Caki2 (cell line): ENCODE results near the gene ATP9B. TPM values are rescaled to one million over a fixed set of nuclear protein-coding genes. Genes with fewer than 3 reads are reported as not detected.
A peak's percentile ranks its signal among the peaks of the same experiment; 100 is the strongest.
"Not testable (repeated sequence)": the region's sequence is repeated elsewhere in the genome, so short reads cannot be mapped to it uniquely, and the experiment has no call there.

Experiments
- DNase-seq: peaks from one replicate; pipeline ENCODE4 v3.0.0-alpha.2; 2015; ENCODE audit warnings: low read depth
- in situ Hi-C: cut with HindIII; loops from 2 replicates; pipeline ENCODE4 v1.10.0; 2016; ENCODE audit warnings: low sequenced_read_pairs, low pct_unique_long_range_greater_than_20kb, mixed read lengths
- total RNA-seq: library from RNA; depleted of rRNA; stranded (reverse); fragments of >200 nt; shearing (Covaris generic); gene quantifications from 2 replicates; pipeline ENCODE4 v1.2.3, GENCODE V29; 2014; ENCODE audit warnings: low replicate concordance

Gene ATP9B
- total RNA-seq, 1 experiment from 2014 or later = 60.4 TPM

DNA sequence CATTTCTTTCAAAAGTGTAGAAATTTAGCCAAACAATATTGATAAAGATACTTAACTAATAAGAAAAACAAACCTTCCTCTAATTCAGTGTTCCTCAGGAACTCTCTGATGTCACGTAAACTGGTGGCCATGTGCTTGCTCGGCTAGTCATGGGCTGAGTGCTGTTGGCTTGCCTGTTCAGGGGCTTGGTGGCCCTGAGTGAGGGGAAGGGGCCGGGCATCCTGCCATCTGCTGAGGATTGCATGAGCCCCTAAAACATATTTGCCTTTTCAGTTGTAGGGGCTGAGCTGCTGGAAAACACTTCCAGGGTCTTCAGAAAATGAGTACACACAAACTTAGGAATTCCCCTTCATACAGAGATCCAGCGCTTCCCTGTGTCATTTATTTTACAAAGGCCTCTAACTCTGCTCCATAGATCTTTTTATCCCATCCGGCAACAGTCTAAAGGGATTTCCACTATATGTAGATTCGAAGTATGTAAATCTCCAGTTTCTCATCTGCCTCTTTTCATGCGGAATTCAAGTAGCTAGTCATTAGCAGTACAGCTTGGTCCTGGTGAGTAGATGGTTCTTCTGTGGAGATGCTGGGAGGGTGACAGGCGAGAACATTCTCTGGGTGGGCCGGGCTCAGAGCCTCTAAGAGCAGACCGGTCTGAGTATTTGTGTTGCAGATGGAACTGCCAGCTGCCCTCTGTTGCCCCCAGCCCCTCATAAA lies 306.4 kb downstream of the ATP9B start:
- no peak for DNase-seq
- in situ Hi-C loops = no loop called here

DNA sequence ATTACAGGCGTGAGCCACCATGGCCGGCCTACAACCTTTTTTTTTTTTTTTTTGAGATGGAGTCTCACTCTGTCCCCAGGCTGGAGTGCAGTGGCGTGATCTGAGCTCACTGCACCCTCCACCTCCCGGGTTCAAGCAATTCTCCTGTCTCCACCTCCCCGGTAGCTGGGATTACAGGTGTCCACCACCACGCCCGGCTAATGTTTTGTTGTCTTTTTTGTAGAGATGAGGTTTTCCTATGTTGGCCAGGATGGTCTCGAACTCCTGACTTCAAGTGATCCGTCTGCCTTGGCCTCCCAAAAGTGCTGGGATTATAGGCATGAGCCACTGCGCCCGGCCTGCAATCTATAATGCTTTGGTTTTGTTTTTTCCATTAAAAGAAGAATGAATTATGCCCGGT lies 307.5 kb downstream of the ATP9B start:
- DNase-seq, in situ Hi-C loops: not testable (repeated sequence)

DNA sequence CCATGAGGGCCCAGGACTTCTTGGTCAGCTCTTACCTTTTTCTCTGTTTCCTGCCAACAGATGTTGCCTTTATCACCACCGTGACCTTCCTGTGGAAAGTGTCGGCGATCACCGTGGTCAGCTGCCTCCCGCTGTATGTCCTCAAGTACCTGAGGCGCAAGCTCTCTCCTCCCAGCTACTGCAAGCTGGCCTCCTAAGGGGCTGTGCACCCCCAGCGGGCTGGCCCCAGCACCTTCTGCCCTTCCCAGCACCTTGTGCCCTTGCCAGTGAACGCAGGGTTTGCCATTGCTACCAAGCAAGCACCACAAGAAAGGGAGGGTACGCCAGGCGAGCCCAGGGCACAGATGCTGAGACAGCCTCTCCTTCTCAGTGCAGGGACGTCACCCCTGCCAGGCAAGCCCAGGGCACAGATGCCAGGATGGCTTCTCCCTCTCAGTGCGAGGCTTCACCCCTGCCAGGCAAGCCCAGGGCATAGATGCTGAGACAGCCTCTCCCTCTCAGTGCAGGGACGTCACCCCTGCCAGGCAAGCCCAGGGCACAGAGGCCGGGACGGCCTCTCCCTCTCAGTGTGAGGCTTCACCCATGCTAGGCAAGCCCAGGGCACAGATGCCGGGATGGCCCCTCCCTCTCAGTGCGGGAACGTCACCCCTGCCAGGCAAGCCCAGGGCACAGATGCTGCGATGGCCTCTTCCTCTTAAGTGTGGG lies 308.1 kb downstream of the ATP9B start:
- in situ Hi-C loops = no loop called here

DNA sequence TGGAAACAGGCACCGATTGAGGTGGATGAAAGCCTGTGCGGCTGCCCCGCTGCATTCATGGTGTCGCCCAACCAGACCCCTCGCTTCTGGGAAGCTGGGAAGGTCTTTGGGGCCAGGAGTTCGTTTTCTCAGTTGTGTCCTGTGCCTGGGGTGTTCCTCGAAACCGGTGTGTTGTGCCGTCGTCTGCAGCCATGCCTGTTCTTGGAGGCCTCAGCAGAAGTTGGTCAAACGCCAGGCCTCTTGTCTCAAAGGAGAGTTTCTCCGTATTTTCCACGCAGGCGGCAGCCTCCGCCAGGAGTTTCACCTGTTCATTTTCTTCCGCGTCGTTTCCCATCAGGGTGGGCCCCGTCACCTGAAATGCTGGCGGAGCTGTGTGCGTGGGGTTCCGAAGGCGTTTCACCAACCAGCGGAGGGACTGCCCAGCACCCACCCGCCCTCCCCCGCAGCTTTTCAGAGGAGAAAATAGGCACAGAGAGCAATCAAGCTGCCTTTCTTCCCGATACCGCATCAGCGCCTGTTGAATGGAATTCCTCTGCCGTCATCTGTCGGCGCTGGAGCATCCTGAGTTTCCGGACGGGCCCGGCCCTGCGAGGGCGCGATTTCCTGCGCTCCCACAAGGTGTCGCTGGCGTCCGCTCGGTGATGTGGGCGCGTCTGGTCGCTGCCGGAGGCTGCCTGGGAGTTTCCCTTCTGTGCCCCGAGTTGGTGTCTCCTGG lies 309.5 kb downstream of the ATP9B start:
- peak; percentile 61 for DNase-seq
- in situ Hi-C loops = no loop called here

More for the DNA sequence above, 308.1 kb downstream of the ATP9B start:
- DNase-seq = no peak

DNA sequence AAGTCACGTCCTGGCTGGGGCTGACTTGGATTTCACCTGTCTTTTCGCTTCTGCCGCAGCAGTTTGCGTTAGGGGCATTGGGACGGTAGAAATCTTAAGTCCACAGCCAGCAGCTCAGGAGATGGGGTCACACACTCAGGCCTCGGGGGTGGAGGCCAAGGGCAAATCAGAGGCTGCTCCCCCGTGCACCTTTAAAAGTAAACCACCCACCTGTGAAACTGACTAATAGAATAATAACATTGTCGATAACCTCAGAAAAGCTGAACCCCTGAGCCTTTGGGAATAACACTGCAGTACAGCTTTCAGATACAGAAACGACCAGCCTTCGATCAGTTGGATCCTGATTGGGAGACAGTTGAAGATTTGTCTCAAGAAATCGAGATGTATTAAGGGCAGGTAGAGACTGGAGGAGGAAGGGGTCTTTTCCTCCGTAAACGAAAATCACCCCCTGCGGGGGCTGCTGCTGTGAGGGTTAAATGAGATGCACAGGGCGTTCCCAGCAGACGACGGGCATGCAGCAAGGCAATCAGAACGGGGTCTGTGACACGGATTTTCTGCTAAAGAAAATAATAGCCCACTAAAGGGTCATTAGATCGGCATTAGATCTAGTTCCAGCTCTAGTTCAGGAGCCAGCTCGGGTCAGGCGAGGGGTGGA lies 310.2 kb downstream of the ATP9B start:
- DNase-seq = no peak
- in situ Hi-C loops = no loop called here

DNA sequence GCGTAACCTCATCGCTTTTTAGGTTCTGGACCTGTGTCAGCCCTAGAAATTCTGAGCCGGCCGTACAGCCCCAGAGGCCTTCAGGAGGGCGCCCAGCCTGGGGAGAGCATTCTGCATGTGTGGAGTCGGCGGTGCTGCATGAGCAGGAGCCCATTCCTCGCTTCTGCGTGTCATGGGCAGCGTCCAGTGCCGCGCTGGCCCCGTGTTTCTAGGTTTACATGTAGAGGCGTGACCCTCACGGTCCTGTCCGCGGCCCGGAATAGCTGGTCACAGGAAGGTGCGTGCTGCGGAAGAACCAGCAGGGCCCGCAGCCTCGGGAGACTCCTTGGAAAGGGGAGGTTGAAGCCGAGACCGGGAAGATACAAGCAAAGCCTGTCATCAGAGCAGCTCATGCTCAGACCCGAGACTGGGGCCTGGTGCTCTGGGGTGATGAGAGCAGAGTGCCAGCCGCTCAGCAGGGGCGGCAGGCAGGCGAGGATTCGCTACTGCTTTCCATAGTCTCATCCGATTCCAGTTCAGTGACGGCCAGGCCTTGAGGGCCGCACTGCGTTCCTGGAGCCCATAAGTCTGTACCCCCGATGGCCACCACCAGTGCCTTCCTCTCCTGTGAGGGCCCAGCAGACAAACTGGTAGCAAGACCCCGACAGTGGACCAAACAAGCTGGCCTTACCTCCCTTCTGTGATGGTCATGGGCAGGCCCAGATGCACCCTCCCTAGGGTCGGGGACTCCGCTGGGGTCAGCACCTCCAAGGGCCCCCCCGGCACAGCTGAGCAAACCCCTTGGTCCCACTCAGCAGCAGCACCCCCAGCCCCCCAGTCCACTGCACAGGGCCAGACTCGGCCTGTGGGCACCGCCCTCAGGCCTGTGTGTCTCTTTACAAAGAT lies 311.0 kb downstream of the ATP9B start:
- no peak for DNase-seq
- in situ Hi-C loops = no loop called here

DNA sequence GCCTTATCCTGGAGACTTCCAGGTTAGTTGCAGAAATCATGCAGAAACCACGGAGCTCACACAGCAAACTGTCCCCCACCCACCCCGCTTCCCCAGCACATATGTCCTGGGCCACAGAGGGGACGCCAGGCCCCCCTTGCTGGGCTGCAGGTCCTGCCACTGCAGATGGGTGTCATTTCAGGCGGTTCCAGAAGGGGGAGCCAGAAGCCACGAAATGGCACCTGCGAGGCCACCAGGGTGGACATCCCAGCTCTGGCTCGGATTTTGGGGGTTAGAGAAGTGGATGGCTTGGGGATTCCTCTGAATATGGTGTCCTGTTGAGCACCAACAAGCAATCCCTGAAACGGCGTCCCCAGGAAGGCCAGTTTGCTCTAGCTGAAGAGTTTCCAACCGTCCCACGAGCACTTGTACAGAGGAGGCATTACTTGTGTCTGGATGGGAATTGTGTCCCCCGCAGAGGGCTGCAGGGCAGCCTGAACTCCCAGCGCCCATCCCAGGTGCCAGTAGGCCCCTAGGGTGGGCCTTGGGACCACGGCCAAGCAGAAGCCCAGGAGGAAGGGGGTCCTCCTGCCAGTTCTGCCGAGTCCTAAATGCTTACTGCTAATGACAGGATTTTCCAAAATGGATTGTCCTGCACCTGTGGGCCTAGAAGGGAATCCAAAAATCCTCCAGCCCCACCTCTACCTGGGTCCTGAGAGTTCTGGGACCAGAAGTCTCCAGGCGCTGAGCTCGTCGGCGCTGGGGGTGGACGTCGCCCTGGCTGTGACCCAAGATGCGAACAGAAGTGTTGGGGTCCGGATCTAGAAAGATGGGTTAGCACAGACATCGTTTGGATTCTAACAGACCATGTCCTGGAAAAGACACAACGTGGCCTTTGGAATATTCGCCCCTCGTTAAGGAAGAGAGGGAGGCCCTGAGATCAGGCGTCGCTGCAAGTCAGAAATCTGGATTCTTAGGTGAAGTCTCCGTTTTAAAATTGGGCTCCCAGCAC lies 311.9 kb downstream of the ATP9B start:
- in situ Hi-C loops = no loop called here
- DNase-seq = peak; percentile 19

DNA sequence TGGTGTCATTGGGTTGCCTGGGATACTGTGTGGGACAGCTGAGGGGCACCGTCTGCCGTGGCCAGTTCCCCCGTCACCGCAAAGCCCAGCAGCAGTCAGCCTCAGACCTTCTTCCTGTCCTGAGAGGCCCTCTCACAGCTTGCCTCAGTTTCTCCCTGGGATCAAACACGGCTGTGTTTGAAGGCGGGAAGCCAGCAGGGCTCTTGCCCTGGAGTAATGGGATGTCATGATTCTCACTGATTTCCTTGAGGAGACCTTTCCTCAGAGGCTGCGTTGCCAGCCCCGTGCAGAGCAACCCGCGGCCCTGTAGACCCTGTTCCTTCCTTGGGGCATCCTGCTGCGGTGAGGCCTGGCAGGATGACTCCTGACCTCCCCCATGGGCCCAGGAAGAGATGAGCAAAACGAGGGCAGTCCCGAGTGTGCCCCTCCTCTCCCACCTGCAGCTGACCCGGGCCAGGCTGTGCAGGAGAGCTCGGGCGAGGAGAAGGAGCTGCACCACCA lies 312.7 kb downstream of the ATP9B start:
- no peak for DNase-seq
- in situ Hi-C loops = no loop called here

DNA sequence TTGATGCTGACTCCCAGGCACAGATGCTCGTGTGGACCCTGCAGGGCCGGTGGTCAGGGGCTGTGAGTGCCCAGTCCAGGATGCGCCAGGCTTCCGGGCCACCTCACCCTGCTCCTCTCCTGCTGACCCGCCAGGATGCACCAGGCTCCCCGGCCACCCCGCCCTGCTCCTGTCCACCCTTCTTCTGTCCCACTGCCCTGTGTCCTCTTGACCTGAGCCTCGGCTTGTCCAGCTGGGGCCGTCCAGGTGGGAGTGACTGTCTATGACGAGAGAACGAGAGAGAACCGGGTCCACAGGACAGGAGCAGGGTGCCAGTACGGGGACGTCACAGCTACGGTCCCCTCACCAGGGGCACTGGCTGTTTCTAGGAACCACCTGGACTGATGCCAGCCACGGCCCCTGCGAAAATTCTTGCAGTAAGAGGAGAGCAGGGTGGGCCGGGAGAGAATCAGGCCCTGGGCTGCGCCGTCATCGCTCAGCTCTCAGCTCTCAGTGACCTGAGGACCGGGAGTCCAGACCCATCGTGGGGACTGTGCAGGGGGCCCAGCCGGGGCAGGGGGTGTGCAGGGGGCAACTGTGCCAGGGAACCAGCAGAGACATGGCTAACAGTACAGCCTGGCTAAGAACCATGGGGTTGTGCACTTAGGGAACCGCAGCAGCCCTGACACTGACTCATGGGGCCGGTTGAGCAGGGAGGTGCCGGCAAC lies 313.6 kb downstream of the ATP9B start:
- DNase-seq = no peak
- in situ Hi-C loops = no loop called here

DNA sequence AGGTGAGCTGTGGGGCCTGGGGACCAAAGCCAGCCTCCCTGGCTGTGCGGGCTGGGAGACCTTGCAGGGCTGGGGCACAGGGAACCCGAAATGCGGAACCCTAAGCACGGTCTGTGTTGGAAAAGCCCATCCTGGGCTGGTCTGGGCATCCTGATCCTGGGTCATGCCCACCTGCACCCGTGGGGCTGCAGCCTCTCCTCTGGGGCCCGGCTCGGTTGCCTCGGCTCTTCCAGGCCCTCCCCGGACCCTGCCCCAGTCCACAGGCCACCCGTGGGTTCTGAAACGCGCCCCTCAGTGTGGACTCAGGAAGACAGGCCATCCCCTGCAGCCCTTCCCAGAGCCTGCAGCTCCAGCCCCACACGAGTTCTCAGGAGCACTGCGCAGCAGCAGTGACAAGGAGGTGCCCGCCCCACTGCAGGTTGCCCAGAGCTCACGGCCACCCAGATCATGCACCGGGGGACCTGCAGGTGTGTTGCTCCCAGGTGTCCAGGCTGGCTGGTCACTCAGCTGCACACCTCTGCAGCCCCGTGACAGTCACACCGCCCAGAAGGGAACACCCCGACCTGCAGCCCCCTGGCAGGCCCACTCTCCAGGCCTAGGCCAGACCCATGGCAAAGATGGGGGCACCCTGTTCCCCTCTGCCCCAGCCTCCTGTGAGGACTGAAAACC lies 314.3 kb downstream of the ATP9B start:
- DNase-seq = no peak
- in situ Hi-C loops = no loop called here

DNA sequence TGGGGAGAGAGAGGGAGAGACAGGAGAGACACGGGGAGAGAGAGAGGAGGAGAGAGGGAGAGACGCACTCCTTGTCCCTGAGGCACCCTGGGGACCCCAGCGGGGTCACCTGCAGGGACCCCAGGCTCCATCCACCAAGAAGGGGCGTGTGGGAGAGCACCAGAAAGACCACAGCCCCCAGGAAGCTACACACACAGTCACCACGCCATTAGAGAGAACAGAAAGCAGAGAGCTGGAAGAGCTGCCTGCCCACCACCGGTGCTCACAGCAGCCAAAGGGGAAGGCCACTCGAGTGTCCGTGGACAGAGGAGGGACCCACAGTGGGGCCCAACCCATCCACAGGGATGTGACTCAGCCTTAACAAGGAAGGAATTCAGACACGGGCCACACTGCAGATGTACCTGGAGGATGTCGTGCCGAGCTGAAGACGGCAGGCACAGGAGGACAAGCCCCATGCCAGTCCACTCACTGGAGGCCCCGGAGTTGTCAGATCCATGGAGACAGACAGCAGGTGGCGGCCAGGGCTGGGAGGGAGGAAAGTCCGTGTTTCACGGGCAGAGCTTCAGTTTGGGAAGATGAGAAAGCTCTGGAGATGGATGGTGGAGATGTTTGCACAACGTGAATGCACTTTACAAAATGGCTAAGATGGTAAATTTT lies 315.1 kb downstream of the ATP9B start:
- in situ Hi-C loops = no loop called here
- no peak for DNase-seq

DNA sequence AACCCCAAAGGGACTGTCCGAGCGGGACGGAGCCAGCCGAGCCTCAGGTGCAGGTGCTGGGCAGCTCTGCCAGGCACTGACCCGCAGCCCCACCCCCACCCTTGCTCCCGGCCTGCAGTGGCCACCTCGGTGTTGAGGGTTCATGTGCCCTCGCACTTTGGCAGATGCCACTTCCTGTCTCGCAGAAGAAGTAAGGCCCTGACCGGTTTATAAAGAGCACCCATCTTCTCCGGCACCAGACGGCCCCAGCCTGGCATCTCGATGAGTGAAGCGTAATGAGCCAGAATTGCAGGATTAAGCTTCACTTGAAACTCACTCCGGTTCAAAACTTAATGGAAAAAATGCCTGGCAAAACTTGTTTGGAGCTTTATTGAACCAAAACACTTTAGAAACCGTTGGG lies 315.6 kb downstream of the ATP9B start:
- in situ Hi-C loops = no loop called here
- no peak for DNase-seq

DNA sequence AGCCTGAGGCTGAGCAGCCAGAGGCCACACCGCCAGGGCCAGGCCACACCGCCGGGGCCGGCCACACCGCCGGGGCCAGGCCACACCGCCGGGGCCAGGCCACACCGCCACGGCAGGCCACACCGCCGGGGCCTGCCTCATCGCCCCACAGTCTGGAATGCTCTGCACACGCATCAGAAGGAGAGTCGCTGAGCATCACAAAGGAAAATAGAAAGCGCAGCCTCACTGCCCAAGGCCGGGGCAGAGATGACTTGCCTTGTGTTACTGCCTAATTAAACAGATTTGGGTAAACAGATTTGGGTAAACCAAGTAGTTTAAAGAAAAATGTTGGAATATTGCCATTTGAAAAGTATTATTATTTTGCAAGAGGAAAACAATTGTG lies 316.1 kb downstream of the ATP9B start:
- in situ Hi-C loops = no loop called here

DNA sequence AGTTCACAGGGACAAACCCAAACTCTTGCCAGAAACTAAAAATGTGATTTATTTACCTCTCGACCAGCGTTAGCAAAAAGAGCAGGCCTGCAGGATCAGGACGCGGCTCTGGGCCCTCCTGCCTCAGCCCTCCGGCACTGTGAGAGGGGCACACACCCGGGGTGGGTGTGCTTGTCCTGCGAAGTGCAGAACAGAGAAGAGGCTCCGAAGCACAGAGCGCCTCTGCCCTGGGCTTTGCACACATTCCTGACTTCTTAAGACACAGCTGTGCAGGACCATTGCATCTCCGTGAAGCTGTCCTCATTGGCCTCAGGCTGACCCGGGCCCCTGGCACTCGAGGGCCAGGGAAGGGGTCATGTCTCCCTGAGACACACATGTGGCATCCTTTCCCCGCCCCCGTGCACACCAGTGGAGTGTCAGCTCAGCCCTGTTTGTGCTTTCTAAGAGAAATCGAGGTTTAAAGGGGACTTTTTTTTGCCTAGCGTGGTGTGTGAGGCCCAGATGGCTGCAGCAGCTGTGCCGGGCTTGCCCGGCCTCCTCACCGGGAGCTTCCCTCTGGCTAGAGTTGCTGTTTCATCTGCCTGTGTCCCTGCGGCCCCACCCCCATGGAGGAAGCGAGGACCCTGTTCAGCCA lies 316.6 kb downstream of the ATP9B start:
- in situ Hi-C loops = no loop called here

More for the DNA sequence above, 316.1 kb downstream of the ATP9B start:
- no peak for DNase-seq

DNA sequence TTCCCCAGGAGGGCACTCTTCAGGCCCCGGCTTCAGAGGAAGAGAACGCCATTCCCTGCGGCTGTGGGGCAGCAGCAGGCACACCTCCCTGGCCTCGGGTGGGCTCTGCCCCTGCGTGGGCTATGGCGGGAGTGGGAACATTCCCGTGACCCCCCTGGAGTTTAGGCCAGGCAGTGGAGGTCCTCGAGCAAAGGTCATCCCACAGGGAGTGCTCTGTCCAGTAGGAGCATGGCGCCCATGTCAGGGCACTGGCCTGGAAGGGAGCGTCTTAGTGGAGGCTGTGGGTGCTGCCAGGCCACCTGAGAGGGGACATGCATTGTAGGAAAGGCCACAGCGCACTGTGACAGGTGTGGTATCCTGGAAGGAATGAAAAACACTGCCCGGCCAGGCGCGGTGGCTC lies 317.4 kb downstream of the ATP9B start:
- no peak for DNase-seq
- in situ Hi-C loops = no loop called here

More for the DNA sequence above, 316.6 kb downstream of the ATP9B start:
- no peak for DNase-seq
